C1 segment of cervical spinal cord (tissue), 14 donors: ENCODE data around the gene NRXN3.

Experiments
- DNase-seq, 14 donors: peaks; one replicate each; lab custom pipeline; 2025; lab: John Stamatoyannopoulos, UW

The NRXN3 gene

GRCh38 chr14:79841433-79841832 lies 1671.3 kb downstream of the NRXN3 start:
- DNase-seq, result no peak

- peak in 2 of 14 donors; percentile 6 to 13 for DNase-seq
Observed at GRCh38 chr14:79842270-79842669, 1672.1 kb downstream of the NRXN3 start.

GRCh38 chr14:79852950-79853744 lies 1683.0 kb downstream of the NRXN3 start:
- no peak for DNase-seq

- DNase-seq, result no peak
Observed at GRCh38 chr14:79855789-79856188, 1685.6 kb downstream of the NRXN3 start.

GRCh38 chr14:79856381-79856780 lies 1686.2 kb downstream of the NRXN3 start:
- no peak for DNase-seq

GRCh38 chr14:79861111-79861510 lies 1690.9 kb downstream of the NRXN3 start:
- DNase-seq, result no peak

GRCh38 chr14:79862045-79862444 lies 1691.9 kb downstream of the NRXN3 start:
- no peak for DNase-seq

GRCh38 chr14:79871136-79871535 lies 1701.0 kb downstream of the NRXN3 start:
- no peak for DNase-seq

- DNase-seq, result no peak
Observed at GRCh38 chr14:79878229-79878628, 1708.1 kb downstream of the NRXN3 start.

- DNase-seq, result no peak
Observed at GRCh38 chr14:79878785-79879184, 1708.6 kb downstream of the NRXN3 start.

GRCh38 chr14:79881299-79881698 lies 1711.1 kb downstream of the NRXN3 start:
- no peak for DNase-seq

GRCh38 chr14:79890527-79890926 lies 1720.4 kb downstream of the NRXN3 start:
- DNase-seq, result no peak

- no peak for DNase-seq
Observed at GRCh38 chr14:79896009-79896408, 1725.8 kb downstream of the NRXN3 start.

- no peak for DNase-seq
Observed at GRCh38 chr14:79899610-79900009, 1729.4 kb downstream of the NRXN3 start.

- DNase-seq, result no peak
Observed at GRCh38 chr14:79904497-79904896, 1734.3 kb downstream of the NRXN3 start.

- DNase-seq, result no peak
Observed at GRCh38 chr14:79906994-79907393, 1736.8 kb downstream of the NRXN3 start.

- no peak for DNase-seq
Observed at GRCh38 chr14:79910086-79910485, 1739.9 kb downstream of the NRXN3 start.

- no peak for DNase-seq
Observed at GRCh38 chr14:79911744-79912143, 1741.6 kb downstream of the NRXN3 start.

GRCh38 chr14:79914595-79914994 lies 1744.4 kb downstream of the NRXN3 start:
- no peak for DNase-seq

GRCh38 chr14:79915406-79915805 lies 1745.2 kb downstream of the NRXN3 start:
- DNase-seq, result peak in 1 of 14 donors; percentile 83

GRCh38 chr14:79916281-79916680 lies 1746.1 kb downstream of the NRXN3 start:
- DNase-seq, result no peak

GRCh38 chr14:79916892-79917291 lies 1746.7 kb downstream of the NRXN3 start:
- no peak for DNase-seq
